Left hindlimb (tissue), 1 donor: ENCODE results near the gene UNC13B.
A peak's percentile ranks its signal among the peaks of the same experiment; 100 is the strongest.
"Not testable (repeated sequence)": the region's sequence is repeated elsewhere in the genome, so short reads cannot be mapped to it uniquely, and the experiment has no call there.

ENCODE experiments used
- DNase-seq: peaks from one replicate; pipeline ENCODE4 v3.0.0-alpha.2; 2018

UNC13B gene

DNA sequence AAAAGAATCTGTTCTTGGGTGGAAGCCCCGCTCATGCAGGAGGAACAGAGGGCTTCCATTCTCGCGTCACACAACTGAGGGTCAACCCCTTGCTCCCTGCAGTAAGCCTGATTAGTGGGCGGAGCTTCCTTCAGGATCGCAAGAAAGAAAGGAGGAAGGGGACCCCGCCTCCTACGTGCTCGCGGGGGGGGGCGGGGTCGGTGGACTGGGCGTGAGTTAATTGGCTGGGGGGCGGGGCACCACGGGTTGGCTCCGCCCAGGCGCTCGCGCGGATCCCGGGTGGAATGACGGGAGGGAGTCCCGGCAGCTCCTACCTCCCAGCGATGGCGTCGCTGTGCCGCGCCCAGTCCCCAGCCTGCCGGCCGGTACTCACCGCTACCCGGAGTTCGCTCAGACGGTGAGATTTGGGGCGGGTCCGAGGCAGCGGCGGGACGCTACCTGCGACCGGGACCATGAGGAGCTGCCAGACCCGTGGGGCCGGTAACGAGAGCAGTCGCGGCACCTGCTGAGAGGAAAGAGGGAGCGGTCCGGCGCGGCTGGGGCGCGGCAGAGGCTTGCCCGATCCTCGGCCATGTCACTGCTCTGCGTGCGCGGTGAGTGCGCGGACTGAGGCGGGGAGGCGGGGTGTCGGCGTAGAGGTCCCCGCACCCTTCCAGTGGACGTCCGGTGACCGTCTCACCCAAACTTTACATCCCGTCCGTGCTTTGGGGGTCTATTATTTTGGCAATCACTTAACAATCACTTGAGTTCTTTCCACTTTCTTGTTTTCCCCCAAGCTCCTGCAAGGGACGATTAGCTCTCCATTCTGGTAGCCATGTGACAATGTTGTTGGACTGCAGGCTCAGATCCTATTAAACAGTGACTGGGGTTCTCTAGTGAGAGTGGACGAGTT, at the start of gene UNC13B:
Gene UNC13B, plus strand, starts transcription at position 297 of the 892 bp plus-strand sequence. Its CDS starts 275 bp downstream, at position 572.
- peak; percentile 95 for DNase-seq

DNA sequence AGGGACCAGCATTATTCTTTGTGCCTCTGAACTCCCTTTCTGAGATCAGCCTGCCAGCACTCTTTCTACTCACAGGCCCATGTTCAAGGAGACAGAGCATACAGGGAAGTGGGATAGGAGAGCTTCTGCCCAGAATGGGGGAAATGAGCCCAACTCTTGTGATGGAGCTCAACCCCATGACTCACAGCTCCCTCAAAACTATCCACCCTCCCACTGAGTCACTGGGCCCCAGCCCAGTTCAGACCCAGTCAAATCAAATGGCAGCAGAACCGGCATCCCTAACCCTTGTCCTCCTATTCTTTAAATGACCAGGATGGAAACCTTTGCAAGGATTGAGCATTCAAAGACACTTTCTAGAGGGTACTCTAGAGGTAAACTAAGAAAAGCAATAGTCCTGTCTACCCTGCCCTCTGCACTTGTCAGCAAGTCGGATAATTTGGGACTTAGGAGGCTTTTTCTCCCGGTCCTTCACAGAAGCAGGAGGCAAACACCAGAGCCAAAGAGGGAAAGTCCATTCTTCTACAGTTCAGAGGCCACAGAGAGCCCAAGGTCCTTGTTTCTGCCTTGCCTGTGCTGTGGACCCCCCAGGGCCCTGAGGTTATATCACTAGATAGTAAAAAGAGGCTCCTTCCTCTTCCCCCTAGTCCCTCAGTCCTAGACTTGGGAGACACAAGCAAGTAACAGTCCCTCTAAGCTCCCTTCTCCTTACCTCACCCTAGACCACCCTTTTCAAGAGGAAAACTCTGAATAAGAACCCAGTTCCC, 49.4 kb upstream of the UNC13B start:
- DNase-seq = no peak

DNA sequence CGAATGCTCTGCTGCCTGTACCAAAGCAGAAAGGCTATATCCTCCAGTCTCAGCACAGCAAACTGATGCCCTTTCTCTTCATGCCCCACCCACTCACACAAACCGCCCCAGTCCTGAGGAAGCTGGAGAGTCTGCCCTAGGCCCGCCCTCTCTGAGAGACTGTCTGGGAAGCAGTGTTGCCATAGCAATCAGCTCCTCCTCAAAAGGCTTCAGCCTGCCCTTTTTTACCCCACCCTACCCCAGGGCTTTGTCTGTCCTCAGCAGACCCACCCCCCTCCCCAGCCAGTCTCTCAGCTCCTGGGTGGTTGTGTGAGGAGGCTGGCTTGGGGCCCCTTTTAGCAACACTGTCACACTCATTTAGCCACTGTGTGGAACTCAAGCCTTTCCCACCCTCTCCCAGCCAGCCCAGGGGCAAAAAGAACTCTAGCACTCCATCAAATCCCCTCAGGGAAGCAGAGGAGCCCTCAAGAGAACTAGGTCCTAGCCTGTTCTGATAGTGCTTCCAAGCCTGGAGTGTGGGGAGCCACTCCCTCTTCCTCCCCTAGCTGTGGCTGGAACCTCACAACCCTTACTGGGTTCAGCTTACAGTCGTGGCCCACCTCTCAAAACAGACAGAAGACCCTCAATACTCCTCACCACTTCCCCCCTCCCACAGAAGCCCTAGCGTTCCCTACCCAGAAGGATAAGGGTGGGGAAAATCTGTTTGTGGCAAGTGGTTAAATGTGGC, 47.5 kb upstream of the UNC13B start:
- peak; percentile 88 for DNase-seq

DNA sequence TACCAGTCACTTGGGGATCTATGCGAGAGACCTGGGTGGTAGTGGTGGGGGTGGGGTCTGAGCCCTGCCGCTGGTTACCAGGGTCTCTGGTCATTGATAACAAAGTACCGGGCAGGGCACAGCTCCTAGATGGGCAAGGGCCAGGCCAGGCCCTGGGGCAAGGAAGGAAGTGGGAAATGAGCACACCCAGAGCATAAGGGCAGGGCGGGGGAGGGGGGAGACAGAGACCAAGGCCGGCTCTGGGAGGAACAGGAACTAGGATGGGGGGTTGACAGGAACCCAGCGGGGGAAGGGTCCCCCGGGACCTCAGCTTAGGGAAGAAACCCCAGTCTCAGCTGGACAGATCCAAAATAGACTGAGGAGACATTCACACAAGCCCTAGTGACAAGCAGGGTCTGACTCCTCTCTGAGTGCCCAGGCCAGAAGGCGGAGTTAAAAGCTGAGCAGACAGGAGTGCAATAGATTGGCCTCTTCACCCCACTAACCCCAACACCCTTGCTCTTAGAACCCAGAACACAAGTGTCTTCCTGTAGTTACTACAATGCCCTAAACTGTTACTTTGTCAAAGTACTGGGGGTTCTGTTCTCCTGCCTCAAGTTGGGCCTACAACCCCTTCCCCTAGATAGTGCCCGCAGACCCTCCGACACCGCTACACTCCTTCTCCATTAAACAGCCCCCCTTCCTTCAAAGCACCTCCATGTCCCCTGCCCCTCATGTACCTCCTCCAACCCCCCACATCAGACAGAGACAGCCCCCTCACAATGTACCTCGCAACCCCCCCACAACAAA, 46.8 kb upstream of the UNC13B start:
- DNase-seq = peak; percentile 74

DNA sequence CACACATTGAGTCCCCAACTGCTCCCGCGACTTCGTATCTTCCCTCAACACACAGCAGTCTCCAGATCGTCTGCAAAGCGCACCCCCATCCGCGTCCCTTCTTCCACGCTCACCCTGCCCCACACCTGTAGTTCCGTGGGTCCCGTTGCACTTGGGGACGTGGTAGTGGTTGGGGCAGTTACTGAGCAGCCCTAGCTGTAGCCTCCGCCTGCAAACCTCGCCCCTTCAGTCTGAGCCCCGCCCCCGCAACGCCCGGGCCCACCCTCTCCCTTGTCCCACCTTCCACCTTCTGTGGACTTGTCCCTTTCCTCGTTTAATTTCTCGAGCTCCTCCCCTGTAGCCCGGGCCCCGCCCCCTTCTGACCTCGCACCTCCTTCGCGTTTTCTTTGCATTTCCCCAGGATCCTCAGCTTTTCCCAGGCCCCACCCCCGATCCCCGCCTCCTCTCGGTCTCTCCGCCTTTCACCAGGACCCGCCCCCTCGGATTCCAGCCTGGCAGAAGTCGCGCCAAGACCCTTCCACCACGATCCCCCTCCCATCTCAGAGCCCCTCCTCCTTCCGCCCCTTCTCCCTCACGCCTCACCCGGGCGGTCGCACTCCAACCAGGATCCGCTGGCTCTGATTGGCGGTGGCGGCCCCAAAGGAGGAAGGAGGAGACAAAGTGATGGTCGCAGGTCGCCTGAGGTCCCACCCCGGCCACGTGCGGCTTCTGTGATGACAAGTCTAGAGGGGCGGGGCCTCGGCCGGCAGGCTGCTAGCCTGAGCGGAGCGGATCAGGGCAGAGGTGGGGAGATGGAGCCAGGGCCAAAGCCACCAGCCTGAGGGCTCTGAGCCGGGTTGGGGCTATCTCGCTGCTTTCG, 45.9 kb upstream of the UNC13B start, which contains the start of gene ATOSB:
Gene ATOSB, minus strand, starts transcription at position 183 of the 859 bp plus-strand sequence. CDS start 7,588 bp downstream, outside the sequence.
- peak; percentile 99 for DNase-seq

DNA sequence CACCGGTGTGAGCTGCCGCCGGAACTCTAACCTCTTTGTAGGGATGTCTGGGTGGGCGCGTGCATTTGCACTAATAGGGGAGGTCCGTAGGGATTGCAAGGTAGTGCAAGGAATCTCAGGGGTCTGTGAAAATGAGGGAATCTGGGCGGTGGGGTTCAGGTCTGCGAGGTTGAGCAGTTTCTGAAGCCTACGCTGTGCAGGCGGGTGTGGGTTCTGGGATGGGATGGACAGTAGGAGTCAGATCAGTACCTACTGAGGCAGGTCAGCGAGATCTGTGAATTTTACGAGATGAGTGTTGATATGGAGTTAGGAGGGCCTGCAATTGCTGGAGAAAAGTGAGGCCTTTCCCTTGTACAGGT, 45.3 kb upstream of the UNC13B start:
- DNase-seq = no peak

DNA sequence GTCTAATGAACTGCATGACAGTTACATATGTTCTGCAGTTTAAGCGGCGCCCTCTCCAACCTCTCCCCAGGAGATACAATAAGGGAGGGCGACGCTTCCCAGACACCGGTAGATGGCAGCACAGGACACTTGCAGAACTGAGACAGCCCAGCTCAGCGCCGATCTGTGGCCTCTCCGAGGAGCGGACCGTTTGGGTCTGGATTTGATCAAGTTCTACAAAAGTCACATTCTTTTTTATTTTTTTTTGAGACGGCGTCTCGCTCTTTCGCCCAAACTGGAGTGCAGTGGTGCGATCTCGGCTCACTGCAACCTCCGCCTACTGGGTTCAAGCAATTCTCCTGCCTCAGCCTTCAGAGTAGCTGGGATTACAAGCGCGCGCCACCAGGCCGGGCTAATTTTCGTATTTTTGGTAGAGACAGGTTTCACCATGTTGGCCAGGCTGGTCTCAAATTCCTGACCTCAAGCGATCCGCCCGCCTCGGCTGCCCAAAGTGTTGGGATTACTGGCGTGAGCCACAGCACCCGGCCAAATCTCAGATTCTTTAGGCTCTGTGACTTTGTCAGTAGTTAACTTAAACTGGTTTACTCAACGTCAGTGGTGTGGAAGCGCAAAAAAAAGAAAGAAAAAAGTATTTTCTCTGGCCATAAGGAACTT, 44.8 kb upstream of the UNC13B start:
- peak; percentile 92 for DNase-seq

DNA sequence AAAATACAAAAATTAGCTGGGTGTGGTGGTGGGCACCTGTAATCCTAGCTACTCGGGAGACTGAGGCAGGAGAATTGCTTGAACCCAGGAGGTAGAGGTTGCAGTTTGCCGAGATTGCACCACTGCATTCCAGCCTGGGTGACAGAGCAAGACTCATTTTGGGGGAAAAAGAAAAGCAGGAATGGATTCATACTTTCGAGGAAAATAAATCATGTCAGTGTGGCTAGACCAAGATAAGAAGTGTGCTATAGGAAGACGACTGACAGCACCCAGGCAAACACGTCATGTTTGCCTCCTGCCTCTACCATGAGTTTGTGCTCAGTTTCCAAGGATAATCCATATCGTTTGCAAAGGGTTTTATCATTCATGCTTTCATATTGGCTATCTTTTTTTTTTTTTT, 26.9 kb upstream of the UNC13B start:
- no peak for DNase-seq

DNA sequence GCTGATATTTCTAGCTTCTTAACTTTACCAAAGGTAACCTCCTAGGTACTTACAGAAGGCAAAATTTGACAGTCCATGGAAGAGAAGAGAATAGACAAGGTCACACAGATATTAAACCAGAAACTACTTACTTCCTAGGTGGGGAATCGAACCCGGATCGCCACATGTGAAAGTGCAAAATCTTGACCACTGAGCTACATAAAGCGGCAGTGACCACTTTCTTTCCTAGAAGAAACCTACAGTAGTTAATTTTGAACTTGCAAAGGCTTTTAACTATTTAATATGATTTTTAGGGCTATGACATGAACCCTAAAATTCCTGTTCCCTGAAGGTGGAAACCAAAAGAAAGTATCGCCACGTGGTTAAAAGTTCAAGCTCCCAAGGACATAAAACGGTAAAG, 25.8 kb upstream of the UNC13B start:
- DNase-seq = no peak

DNA sequence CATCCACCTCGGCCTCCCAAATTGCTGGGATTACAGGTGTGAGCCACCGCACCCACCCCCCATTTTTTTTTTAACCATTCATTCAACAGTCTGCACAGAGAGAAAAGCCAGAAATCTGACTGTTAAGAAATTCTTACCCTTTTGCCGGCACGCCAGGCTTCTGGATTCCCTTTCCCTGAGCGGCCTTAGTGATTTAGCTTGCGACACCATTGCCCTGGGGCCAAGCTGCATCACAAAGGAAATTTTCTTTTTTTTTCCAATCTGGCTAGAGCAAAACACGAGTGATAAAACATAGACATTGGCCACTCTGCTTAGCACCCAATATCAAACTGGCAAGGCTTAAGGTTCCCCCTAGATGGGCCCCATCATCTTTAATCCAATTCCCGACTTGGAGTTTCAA, 24.9 kb upstream of the UNC13B start:
- no peak for DNase-seq

DNA sequence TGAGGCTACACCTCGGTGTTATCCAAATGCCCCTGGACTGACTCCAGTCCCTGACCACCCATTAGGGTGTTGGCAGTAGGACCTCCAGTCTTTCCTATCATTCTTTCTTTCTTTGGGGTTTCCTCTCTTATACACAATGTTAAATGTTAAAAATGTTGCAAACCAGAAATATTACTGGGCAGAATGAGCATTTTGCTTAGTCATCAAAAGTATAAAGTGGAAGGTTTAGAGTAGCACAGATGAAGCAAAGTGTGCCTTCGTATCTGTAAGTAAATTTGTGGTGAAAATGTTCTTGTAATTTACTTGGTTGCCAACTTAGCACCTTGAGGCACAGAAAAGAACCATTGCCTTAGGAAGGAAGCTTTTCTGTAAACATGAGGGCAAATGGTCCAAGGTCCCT, 21.7 kb upstream of the UNC13B start:
- DNase-seq = no peak

DNA sequence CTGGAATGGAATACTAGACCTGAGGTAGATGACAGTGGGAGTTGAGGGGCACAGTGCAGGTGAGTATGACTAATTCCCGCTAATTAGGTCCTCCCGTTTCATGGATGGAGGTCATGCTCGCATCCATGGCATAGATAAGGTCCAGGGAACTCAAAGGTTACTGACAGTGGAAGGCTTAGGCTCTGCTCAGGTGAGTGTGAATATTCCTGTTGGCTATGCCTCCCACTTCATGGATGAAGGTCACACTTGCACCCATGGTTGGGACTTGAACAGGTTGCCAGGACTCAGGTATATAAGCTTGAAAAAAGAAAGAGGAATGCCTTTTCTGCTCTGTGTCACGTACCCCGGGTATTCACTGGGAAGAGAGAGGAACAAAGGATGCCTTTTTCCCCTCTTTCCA, 19.8 kb upstream of the UNC13B start:
- no peak for DNase-seq

DNA sequence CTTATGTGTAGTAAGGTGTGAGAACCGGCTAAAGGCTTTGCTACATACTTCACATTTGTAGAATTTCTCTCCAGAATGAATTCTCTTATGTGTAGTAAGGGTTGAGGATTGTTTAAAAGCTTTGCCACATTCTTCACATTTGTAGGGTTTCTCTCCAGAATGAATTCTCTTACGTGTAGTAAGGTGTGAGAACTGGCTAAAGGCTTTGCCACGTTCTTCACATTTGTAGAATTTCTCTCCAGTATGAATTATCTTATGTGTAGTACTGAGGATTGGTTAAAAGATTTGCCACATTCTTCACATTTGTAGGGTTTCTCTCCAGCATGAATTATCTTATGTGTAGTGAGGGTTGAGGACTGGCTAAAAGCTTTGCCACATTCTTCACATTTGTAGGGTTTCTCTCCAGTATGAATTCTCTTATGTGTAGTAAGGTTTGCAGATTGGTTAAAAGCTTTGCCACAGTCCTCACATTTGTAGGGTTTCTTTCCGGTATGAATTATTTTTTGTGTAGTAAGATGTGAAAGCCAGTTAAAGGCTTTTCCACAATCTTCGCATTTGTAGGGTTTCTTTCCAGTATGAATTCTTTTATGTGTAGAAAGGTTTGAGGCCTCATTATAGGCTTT, 13.8 kb upstream of the UNC13B start:
- not testable (repeated sequence) for DNase-seq

DNA sequence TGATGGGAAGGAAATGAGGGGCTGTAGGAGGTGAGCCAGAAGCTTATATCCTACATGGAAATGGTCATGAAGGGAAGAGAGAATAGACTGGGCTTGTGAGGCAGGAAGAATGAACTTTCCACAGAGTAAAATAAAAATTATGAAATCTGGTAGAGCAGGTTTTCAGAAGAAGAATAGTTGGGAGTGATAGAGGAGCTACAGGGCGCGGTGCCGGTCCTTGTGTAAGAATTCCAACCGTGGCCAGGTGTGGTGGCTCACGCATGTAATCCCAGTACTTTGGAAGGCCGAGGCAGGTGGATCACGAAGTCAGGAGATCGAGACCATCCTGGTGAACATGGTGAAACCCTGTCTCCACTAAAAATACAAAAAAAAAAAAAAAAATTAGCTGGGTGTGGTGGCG, 8.9 kb upstream of the UNC13B start:
- DNase-seq = no peak

DNA sequence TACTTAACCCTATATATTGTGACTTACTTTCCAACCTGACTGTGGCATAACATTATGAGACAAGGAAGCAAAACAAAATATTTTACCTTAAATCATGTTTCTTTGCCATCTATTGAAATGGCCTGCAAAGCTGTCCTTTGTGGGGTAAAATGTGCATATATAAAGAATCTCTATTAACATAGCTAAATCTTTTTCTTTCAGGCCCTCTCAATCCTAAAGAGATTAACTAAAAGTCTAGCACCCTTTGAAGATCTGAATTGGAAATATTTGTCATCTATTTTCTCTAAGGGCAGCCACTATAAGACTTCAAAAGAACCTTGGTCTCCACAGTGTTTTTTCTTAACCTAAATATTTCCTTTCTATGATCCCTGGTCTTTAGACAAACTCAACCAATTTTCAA, 5.0 kb upstream of the UNC13B start:
- DNase-seq = no peak

DNA sequence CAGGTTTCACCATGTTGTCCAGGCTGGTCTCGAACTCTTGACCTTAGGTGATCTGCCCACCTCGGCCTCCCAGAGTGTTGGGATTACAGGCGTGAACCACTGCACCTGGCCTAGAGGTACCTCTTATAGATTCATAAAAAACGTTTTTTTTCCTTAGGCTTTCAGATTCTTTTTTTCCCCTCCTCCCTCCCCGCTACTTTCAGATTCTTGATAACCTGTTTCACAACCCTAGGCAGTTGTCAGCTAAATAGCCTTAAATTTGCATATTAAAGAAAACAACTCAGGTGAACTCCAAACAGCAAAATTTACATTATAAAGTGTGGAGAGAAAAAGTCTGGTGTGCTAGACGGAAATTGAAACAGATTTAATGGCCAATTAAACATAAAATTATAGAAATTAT, 4.0 kb upstream of the UNC13B start:
- DNase-seq = not testable (repeated sequence)

DNA sequence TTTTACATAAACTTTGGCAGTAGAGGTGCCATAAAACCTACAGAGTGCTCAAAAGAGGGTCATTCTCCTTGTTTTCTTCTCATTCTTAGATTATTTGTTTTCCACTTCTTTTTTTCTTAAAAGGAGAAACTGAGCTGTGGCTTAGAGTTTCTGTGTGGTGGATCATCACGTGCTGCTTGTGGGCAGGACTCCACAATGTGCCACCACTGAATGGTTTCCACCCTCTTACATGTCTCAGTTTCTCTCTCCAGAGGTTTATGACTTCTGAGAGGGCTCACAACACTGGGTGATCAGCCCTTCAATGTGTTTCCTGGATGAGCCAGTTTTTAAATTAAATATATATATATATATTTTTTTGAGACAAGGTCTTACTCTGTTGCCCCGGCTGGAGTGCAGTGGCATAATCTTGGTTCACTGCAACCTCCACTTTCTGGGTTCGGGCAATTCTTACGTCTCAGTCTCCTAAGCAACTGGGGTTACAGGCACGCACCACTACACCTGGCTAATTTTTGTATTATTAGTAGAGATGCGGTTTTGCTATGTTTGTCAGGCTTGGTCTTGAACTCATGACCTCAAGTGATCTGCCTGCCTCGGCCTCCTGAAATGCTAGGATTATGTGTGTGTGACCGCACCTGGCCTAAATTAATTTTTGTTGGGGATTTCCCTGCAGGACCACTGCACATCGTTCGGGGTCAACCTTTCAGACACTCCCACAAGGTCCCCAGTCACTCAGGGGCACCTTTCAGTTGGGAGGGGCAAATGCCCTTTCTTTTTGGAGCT, 3.1 kb upstream of the UNC13B start:
- DNase-seq = no peak

DNA sequence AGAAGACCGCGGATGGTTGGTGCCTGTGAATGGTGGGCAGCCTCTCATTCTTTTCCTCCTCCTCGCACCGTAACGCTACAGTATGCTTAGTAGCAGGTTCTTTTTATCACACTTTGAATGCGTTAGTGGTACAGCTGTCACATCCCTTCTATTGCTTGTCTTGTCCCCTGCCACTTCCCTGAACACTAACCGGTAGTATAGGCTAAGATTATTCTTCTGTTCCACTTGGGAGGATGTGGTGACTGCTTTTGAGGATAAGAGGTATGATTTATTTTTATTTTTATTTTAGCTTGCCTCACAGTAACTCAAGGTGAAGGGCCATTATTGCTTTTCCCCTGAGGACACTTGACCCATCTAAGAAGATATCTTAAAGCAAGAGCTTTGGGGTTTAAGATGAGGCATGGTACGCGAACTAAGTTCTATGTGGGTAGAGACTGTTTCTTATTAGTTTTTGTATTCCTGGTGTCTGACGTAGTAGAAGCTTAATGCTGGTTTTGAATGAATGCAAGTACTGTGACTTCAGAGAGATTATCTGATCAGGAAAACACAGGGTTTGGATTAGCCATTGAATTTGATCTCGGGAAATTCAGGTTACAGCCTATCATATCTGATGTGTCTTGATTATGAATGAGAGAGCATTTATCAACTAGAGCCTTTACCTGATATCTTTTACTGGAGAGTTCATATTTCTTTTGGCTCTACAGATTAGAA, 951 bp downstream of the UNC13B start:
- DNase-seq = no peak

DNA sequence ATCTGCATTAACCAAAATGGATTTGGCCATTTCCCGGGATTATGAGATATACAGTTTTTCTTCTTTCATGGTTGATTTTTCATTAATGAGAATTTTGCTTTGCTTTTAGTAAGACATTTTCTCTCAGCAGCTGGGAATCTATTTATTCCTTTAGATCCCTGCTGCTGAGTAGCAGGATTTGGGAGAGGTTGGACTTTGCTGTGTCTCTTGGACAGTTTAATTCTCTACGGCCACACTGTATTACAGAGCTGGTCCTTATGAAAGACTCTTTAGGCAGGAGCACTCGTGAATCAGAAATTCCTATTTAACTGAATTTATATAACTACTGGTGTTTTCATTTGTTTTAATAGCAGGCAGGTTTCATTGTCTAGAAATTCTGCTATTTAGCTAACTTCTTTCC, 1.6 kb downstream of the UNC13B start:
- DNase-seq = no peak
